Measurements from ENCODE around the gene XPO6. TPM values are rescaled to one million over a fixed set of nuclear protein-coding genes. Genes with fewer than 3 reads are reported as not detected.
A peak's percentile ranks its signal among the peaks of the same experiment; 100 is the strongest.

XPO6 gene
- total RNA-seq, 2 donors from 2014 or later, result 17.9 to 29.8 TPM

- Histone ChIP-seq H3K9me3 (no peaks in the 10 kb centered on the region), H3K27me3 (peaks cover 0 to under 1% of the 10 kb centered on the region in 2 donors), H3K4me3 (no peak overlapping the region), H3K36me3 (no peaks in the 10 kb centered on the region), H3K27ac (peak overlapping the region in 1 of 2 donors; percentile 50), H3K4me1 (peaks cover 0 to 17% of the 10 kb centered on the region in 2 donors)
- no peak for TF ChIP-seq CTCF (IDR thresholded peaks at IDR 0.05)
- no peak for DNase-seq (ENCODE audit: low spot score)
Observed at GRCh38 chr16:28067604-28068379, 144.0 kb downstream of the XPO6 start.

DNA sequence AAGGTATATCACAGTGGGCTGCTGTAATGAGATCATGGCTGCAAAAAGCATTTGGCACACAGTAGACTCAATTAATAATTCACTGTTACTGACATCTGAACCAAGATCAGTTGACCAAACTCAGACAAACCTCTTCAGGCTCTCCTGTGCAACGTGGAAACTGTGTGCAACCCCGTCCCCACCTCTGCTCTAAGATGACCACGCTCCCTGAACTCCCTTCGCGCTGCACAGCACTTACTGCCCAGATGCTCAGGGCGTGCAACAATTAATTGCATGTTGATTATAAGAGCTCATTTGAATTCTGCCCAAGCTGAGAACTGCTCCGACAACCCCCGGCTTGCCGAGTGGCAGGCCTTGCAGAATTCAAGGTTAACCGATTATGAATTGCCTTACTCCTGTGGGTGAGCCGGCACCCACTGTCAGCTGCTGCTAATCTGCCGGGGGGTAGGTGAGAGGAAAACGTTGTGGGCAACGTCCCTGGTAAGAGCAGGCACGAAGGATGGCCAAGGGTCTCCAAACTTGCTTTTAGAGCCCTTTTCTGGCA lies 147.0 kb downstream of the XPO6 start:
- Histone ChIP-seq H3K4me3 (no peak overlapping the region), H3K4me1 (peaks cover 0 to 23% of the 10 kb centered on the region in 2 donors), H3K27ac (no peak overlapping the region), H3K9me3 (no peaks in the 10 kb centered on the region), H3K36me3 (no peaks in the 10 kb centered on the region), H3K27me3 (peaks cover 0 to 7% of the 10 kb centered on the region in 2 donors)
- no peak for TF ChIP-seq CTCF (IDR thresholded peaks at IDR 0.05)
- DNase-seq (ENCODE audit: low spot score), result no peak

- no peaks in the 10 kb centered on the region for H3K9me3 ChIP-seq
- H3K4me1 ChIP-seq, result peaks cover 0 to 23% of the 10 kb centered on the region in 2 donors
- peak overlapping the region in 1 of 2 donors; percentile 36 for H3K4me3 ChIP-seq
- TF ChIP-seq CTCF (IDR thresholded peaks at IDR 0.05), result no peak
- DNase-seq (ENCODE audit: low spot score), result no peak
- no peak overlapping the region for H3K27ac ChIP-seq
- H3K27me3 ChIP-seq, result peaks cover 0 to 7% of the 10 kb centered on the region in 2 donors
- H3K36me3 ChIP-seq, result no peaks in the 10 kb centered on the region
Observed at GRCh38 chr16:28064150-28064549, 147.6 kb downstream of the XPO6 start.

DNA sequence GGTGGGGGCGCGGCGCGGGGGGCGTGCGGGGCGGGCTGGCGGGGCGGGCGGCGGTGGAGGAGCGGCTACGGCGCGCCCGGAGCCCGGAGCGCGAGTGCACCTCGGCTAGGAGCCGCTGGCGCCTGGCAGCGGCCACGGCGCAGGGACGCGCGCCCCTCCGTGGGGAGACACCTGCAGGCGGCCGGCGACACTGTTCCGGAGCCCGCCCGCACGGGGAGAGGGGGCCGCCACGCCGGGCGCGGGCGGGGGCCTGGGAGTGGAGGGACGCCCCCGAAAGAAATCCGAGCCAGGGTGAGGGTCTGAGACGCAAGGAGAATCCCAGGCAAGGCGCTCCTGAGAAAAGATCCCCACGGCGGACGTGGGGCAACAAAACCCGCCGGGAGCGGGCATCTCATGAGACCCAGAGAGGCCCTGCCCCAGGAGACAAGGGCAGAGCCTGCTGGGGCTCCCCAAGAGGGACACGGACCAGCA lies 148.1 kb downstream of the XPO6 start, which contains the start of gene GSG1L:
Gene GSG1L, minus strand, starts transcription at position 124 of the 471 bp plus-strand sequence. CDS start 290 bp downstream, outside the sequence.
- H3K27me3 ChIP-seq, result peaks cover 0 to 7% of the 10 kb centered on the region in 2 donors
- no peak within 1 kb of the TSS for H3K27ac ChIP-seq
- no peaks in the 10 kb centered on the region for H3K36me3 ChIP-seq
- peaks cover 0 to 21% of the 10 kb centered on the region in 2 donors for H3K4me1 ChIP-seq
- TF ChIP-seq CTCF (IDR thresholded peaks at IDR 0.05), result peak; percentile 22 to 57
- peak within 1 kb of the TSS; percentile 48 to 53 for H3K4me3 ChIP-seq
- DNase-seq (ENCODE audit: low spot score), result no peak
- no peaks in the 10 kb centered on the region for H3K9me3 ChIP-seq

DNA sequence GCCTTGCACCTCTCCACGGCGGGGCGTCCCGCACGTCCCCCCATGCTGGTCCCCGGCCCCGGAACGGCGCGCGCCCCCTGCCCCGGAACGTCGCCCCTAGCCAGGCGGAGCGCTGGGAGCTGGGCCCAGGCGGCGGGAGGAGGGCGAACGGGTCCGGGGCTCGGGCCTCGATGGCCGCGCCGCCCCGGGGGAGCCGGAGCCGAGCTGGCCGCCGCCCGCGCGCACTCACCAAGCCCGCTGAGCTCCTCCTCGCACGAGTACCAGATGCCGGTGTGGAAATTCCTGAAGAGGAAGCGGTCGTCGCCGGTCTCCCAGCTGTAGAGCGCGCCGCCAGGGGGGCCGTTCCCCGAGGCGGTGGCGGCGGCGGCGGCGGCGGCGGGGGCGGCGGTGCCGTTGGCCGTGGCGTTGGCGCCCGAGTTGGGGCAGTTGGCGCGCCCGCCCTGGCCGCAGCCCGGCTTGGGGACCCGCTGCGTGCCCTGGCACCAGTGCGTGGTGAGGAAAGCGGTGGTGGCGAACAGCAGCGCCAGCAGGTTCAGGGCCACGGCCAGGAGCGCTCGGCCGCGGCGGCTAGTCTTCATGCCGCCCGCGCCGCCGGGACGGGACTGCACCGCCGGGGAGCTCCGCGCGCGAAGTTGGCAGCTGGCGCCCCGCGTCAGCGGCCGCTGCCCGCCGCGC lies 148.8 kb downstream of the XPO6 start:
- H3K27ac ChIP-seq, result no peak overlapping the region
- no peaks in the 10 kb centered on the region for H3K9me3 ChIP-seq
- H3K36me3 ChIP-seq, result no peaks in the 10 kb centered on the region
- DNase-seq (ENCODE audit: low spot score), result no peak
- peak overlapping the region; percentile 48 to 53 for H3K4me3 ChIP-seq
- peaks cover 0 to 7% of the 10 kb centered on the region in 2 donors for H3K27me3 ChIP-seq
- H3K4me1 ChIP-seq, result peaks cover 0 to 15% of the 10 kb centered on the region in 2 donors
- TF ChIP-seq CTCF (IDR thresholded peaks at IDR 0.05), result no peak
